ENCODE data around the gene PRKCZ. TPM values are rescaled to one million over a fixed set of nuclear protein-coding genes. Genes with fewer than 3 reads are reported as not detected.

The PRKCZ gene
- total RNA-seq, 1 donor from 2014 or later: 55.5 TPM

GRCh38 chr1:2032737-2033136, 17.5 kb upstream of the PRKCZ start:
- DNase-seq (ENCODE audit: low spot score in 2 of 2, unreplicated experiment in 2 of 2): no peak
- no peaks in the 10 kb centered on the region for H3K36me3 Mint-ChIP-seq
- H3K27ac Mint-ChIP-seq: no peak overlapping the region
- no peak for TF ChIP-seq CTCF (IDR thresholded peaks at IDR 0.05; ENCODE audit: unreplicated experiment)
- no peaks in the 10 kb centered on the region for H3K4me1 Mint-ChIP-seq
- H3K9me3 Mint-ChIP-seq: no peaks in the 10 kb centered on the region
- H3K4me3 Mint-ChIP-seq: no peak overlapping the region
- H3K27me3 Mint-ChIP-seq (ENCODE audit: low read depth): peaks cover 13% of the 10 kb centered on the region

GRCh38 chr1:2033165-2033564, 17.0 kb upstream of the PRKCZ start:
- Mint-ChIP-seq H3K27ac (no peak overlapping the region), H3K36me3 (no peaks in the 10 kb centered on the region), H3K4me1 (no peaks in the 10 kb centered on the region), H3K9me3 (no peaks in the 10 kb centered on the region), H3K4me3 (no peak overlapping the region), H3K27me3 (ENCODE audit: low read depth) (peaks cover 13% of the 10 kb centered on the region)
- DNase-seq (ENCODE audit: low spot score in 2 of 2, unreplicated experiment in 2 of 2): no peak
- TF ChIP-seq CTCF (IDR thresholded peaks at IDR 0.05; ENCODE audit: unreplicated experiment): no peak

GRCh38 chr1:2036287-2036686, 13.9 kb upstream of the PRKCZ start:
- no peak for DNase-seq (ENCODE audit: low spot score in 2 of 2, unreplicated experiment in 2 of 2)
- peaks cover 12% of the 10 kb centered on the region for H3K27me3 Mint-ChIP-seq (ENCODE audit: low read depth)
- H3K36me3 Mint-ChIP-seq: no peaks in the 10 kb centered on the region
- H3K9me3 Mint-ChIP-seq: no peaks in the 10 kb centered on the region
- TF ChIP-seq CTCF (IDR thresholded peaks at IDR 0.05; ENCODE audit: unreplicated experiment): no peak
- no peak overlapping the region for H3K4me3 Mint-ChIP-seq
- no peaks in the 10 kb centered on the region for H3K4me1 Mint-ChIP-seq
- no peak overlapping the region for H3K27ac Mint-ChIP-seq

GRCh38 chr1:2037314-2037979, 12.8 kb upstream of the PRKCZ start:
- H3K4me1 Mint-ChIP-seq: no peaks in the 10 kb centered on the region
- H3K9me3 Mint-ChIP-seq: no peaks in the 10 kb centered on the region

DNA sequence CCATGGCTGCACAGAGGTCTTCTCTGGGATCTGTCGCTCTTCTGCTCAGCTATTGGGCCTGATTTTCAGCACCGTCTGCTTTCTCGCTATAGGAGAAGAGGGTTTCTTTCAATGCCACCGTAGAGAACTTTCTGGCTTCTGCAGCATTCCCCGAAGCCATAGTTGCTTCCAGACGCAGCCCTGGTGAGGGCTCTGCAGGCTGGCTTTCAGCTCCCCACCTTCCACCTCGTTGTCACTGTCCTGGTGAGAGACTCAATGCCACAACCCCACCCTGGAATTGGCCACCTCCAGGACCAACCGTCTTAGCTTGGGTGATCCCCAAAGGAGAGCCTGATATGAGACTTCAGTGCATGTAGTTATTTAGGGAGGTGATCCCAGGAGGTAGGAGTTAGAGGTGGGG, 12.0 kb upstream of the PRKCZ start:
- Mint-ChIP-seq H3K4me3 (no peak overlapping the region), H3K27me3 (ENCODE audit: low read depth) (peaks cover 17% of the 10 kb centered on the region), H3K27ac (no peak overlapping the region), H3K9me3 (no peaks in the 10 kb centered on the region), H3K36me3 (no peaks in the 10 kb centered on the region), H3K4me1 (no peaks in the 10 kb centered on the region)
- no peak for DNase-seq (ENCODE audit: low spot score in 2 of 2, unreplicated experiment in 2 of 2)
- TF ChIP-seq CTCF (IDR thresholded peaks at IDR 0.05; ENCODE audit: unreplicated experiment): no peak

More at GRCh38 chr1:2037314-2037979, 12.8 kb upstream of the PRKCZ start:
- DNase-seq (ENCODE audit: low spot score in 2 of 2, unreplicated experiment in 2 of 2): no peak
- Mint-ChIP-seq H3K27me3 (ENCODE audit: low read depth) (peaks cover 16% of the 10 kb centered on the region), H3K36me3 (no peaks in the 10 kb centered on the region), H3K4me3 (no peak overlapping the region), H3K27ac (no peak overlapping the region)
- TF ChIP-seq CTCF (IDR thresholded peaks at IDR 0.05; ENCODE audit: unreplicated experiment): no peak
